Keratinocyte (primary cell): ENCODE measurements around the gene UPF3B. TPM values are rescaled to one million over a fixed set of nuclear protein-coding genes. Genes with fewer than 3 reads are reported as not detected.

Experiments used
- DNase-seq: peaks from one replicate; pipeline ENCODE4 v3.0.0-alpha.2; 2011; ENCODE audit warnings: low read depth, missing footprints, low spot score
- FAIRE-seq: peaks from 2 replicates; lab custom pipeline; 2011; peaks lifted over from hg19 to GRCh38; lab: Jason Lieb, UNC
- H2AFZ ChIP-seq: 2 replicates; pipeline ENCODE4 v1.6.0; 2012; ENCODE audit warnings: low read length, control low read depth, inconsistent platforms; ENCODE audit not compliant: control insufficient read depth
- H3K27ac ChIP-seq: 2 replicates; pipeline ENCODE4 v1.5.1; 2011; ENCODE audit warnings: low read length; ENCODE audit not compliant: control insufficient read depth, insufficient read depth
- H3K27me3 ChIP-seq: 3 replicates; pipeline ENCODE4 v1.6.0; 2011; ENCODE audit warnings: low read length; ENCODE audit not compliant: control insufficient read depth, insufficient read depth; ENCODE audit errors: extremely low read depth
- H3K36me3 ChIP-seq, 2 experiments: 2 replicates in 1 of 2; 3 replicates in 1 of 2; pipeline ENCODE4 v1.5.1; 2011; ENCODE audit warnings: low read length in 2 of 2, mild to moderate bottlenecking in 1 of 2; ENCODE audit not compliant: control insufficient read depth in 2 of 2, insufficient read depth in 2 of 2; ENCODE audit errors: extremely low read depth in 1 of 2
- H3K4me1 ChIP-seq: 3 replicates; pipeline ENCODE4 v1.5.1; 2011; ENCODE audit warnings: low read length; ENCODE audit not compliant: control insufficient read depth, insufficient read depth; ENCODE audit errors: extremely low read depth
- H3K4me2 ChIP-seq: 3 replicates; pipeline ENCODE4 v1.6.0; 2011; ENCODE audit warnings: low read depth, low read length; ENCODE audit not compliant: control insufficient read depth, insufficient read depth; ENCODE audit errors: extremely low read depth
- H3K4me3 ChIP-seq, 3 experiments: fragments of 200-600 bp in 1 of 3; sonication (generic) in 1 of 3; 2 replicates in 2 of 3; 3 replicates in 1 of 3; pipeline ENCODE4 v1.5.1; 2011 to 2016; ENCODE audit warnings: low read length in 3 of 3, mild to moderate bottlenecking in 3 of 3, control low read depth in 2 of 3, inconsistent platforms in 1 of 3, low read depth in 1 of 3, mixed read lengths in 1 of 3, mixed run types in 1 of 3, moderate library complexity in 1 of 3; ENCODE audit not compliant: control insufficient read depth in 2 of 3, insufficient read depth in 2 of 3; ENCODE audit errors: extremely low read depth in 1 of 3
- H3K79me2 ChIP-seq: 2 replicates; pipeline ENCODE4 v1.6.0; 2012; ENCODE audit warnings: low read length; ENCODE audit not compliant: control insufficient read depth, insufficient read depth
- H3K9ac ChIP-seq: 3 replicates; pipeline ENCODE4 v1.6.0; 2011; ENCODE audit warnings: low read length; ENCODE audit not compliant: control insufficient read depth, insufficient read depth; ENCODE audit errors: extremely low read depth
- H3K9me1 ChIP-seq: 3 replicates; pipeline ENCODE4 v1.6.0; 2011; ENCODE audit warnings: low read length; ENCODE audit not compliant: control insufficient read depth, insufficient read depth; ENCODE audit errors: extremely low read depth
- H3K9me3 ChIP-seq: 2 replicates; pipeline ENCODE4 v1.5.1; 2012; ENCODE audit warnings: low read depth, low read length; ENCODE audit not compliant: control insufficient read depth
- H4K20me1 ChIP-seq: 3 replicates; pipeline ENCODE4 v1.6.0; 2011; ENCODE audit warnings: low read length; ENCODE audit not compliant: control insufficient read depth, insufficient read depth; ENCODE audit errors: extremely low read depth
- EZH2 ChIP-seq: IDR thresholded peaks from one replicate; pipeline ENCODE4 v1.6.1; 2012; ENCODE audit warnings: inconsistent platforms, mild to moderate bottlenecking, low read length, moderate library complexity
- dilution Hi-C: fragments of 300-500 bp; cut with MboI; formaldehyde crosslinking; loops from one replicate; pipeline ENCODE4 v1.7.0; 2020; ENCODE audit warnings: low sequenced_read_pairs; ENCODE audit not compliant: extremely low pct_ligation_motif_present
- polyA plus RNA-seq, 5 experiments: library from polyadenylated mRNA; depleted of rRNA in 3 of 5; stranded (reverse) in 3 of 5; stranded (forward) in 1 of 5; unstranded in 1 of 5; fragments of >200 nt; gene quantifications; 1 replicate in 1 of 5; 2 replicates in 3 of 5; 3 replicates in 1 of 5; pipeline versions ENCODE4 v1.2.1 to v1.2.3, GENCODE V29; 2011 to 2012; ENCODE audit warnings: missing spikeins in 2 of 5, low read depth in 1 of 5, low replicate concordance in 1 of 5
- small RNA-seq, 3 experiments: library from RNA; depleted of rRNA; stranded (forward); fragments of <200 nt; gene quantifications; one replicate each; pipeline ENCODE3, GENCODE V24; 2012; ENCODE audit warnings: low read depth in 3 of 3, low replicate concordance in 1 of 3; ENCODE audit not compliant: insufficient read length in 3 of 3
- TF ChIP-seq, protein P1 (sequence below), 3 experiments: IDR thresholded peaks in 1 of 3; conservative IDR thresholded peaks in 1 of 3; optimal IDR thresholded peaks in 1 of 3; 2 replicates in 2 of 3; 3 replicates in 1 of 3; pipeline versions ENCODE3 to v1.5.1; 2011; ENCODE audit warnings: low read length in 3 of 3, mild to moderate bottlenecking in 3 of 3, moderate library complexity in 2 of 3, control low read depth in 1 of 3, inconsistent platforms in 1 of 3; ENCODE audit not compliant: insufficient read depth in 2 of 3; ENCODE audit errors: extremely low read depth in 1 of 3

UPF3B gene
- polyA plus RNA-seq, 1 donor (not counting 4 experiments of a cell fraction or from before 2014, with no cell fraction given), result 9.5 TPM

DNA sequence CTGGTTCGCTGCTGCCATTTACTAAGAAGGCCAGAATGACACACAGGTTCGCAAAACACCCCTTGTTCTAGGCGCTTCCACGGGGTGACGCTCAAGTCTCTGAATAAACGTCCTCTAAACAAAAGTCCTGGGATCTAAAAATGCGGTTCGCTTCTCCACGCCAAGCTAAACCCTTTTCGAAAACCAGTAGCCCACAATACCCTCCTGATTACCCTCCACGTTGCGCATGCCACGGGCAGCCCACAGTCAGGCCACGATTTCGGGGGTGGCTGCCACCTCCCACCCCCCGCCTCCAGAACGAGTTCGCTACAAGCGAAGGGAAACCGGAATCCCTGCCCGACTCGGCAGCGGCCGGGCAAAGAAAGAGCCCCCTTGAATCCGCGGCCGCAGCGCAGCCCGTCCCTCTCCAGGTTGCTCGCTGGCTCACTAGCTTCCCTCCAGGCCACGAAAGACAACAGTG is 61.8 kb downstream of the UPF3B start:
- Histone ChIP-seq H3K4me3 (peak overlapping the region; percentile 68 to 80 (median 74)), H2AFZ (no peak overlapping the region), H3K9ac (peak overlapping the region; percentile 83), H4K20me1 (peaks cover 17% of the 10 kb centered on the region), H3K4me1 (peaks cover 9% of the 10 kb centered on the region), H3K36me3 (peaks cover 1 to 11% of the 10 kb centered on the region in 2 experiments), H3K9me3 (no peaks in the 10 kb centered on the region), H3K79me2 (peaks cover 48% of the 10 kb centered on the region), H3K4me2 (peak overlapping the region; percentile 71), H3K27me3 (no peaks in the 10 kb centered on the region), H3K9me1 (no peaks in the 10 kb centered on the region), H3K27ac (peak overlapping the region; percentile 83)
- no peak for FAIRE-seq
- DNase-seq, result no peak
- TF ChIP-seq, protein P1, sequence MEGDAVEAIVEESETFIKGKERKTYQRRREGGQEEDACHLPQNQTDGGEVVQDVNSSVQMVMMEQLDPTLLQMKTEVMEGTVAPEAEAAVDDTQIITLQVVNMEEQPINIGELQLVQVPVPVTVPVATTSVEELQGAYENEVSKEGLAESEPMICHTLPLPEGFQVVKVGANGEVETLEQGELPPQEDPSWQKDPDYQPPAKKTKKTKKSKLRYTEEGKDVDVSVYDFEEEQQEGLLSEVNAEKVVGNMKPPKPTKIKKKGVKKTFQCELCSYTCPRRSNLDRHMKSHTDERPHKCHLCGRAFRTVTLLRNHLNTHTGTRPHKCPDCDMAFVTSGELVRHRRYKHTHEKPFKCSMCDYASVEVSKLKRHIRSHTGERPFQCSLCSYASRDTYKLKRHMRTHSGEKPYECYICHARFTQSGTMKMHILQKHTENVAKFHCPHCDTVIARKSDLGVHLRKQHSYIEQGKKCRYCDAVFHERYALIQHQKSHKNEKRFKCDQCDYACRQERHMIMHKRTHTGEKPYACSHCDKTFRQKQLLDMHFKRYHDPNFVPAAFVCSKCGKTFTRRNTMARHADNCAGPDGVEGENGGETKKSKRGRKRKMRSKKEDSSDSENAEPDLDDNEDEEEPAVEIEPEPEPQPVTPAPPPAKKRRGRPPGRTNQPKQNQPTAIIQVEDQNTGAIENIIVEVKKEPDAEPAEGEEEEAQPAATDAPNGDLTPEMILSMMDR (optimal IDR thresholded peaks at IDR 0.05 in 1 of 3, IDR thresholded peaks at IDR 0.05 in 1 of 3, conservative IDR thresholded peaks at IDR 0.05 in 1 of 3; ENCODE audit: extremely low read depth in 1 of 3, insufficient read depth in 2 of 3, low read length in 3 of 3), result no peak
- TF ChIP-seq EZH2, result no peak
- dilution Hi-C loops, result no loop called here

DNA sequence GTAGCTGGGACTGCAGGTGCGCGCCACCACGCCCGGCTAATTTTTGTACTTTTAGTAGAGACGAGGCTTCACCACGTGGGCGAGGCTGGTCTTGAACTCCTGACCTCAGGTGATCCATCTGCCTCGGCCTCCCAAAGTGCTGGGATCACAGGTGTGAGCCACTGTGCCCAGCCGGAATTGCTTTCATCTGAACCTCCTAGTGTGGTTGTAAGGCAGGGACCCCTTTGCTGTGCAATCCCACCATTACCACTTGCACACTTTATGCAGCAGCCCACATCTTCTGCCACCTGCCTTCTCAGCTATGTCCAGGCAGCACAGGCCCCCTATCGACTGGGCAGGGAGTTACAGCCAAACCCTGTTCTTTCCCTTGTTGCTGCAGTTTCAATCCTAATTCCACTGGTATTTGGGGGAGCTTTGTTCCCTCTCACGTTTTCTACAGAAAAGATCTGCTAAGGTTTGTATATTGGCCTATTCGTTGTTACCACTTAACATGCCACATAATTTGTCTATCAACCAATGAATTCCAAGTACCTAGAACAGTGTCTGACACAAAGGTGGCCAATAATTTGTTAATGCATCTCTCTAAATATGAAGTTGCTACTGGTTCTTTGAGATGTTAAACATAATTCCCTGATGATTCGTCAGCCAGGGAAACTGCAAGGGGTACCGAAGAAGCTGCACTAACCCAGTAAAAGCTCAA is 67.9 kb downstream of the UPF3B start:
- TF ChIP-seq, protein P1 (optimal IDR thresholded peaks at IDR 0.05 in 1 of 3, IDR thresholded peaks at IDR 0.05 in 1 of 3, conservative IDR thresholded peaks at IDR 0.05 in 1 of 3; ENCODE audit: extremely low read depth in 1 of 3, insufficient read depth in 2 of 3, low read length in 3 of 3), result peak; percentile 54 to 61 (median 54)
- TF ChIP-seq EZH2, result no peak
- Histone ChIP-seq H4K20me1 (peaks cover 16% of the 10 kb centered on the region), H2AFZ (no peak overlapping the region), H3K4me3 (no peak overlapping the region), H3K4me2 (no peak overlapping the region), H3K79me2 (peaks cover 36% of the 10 kb centered on the region), H3K36me3 (peaks cover 7 to 11% of the 10 kb centered on the region in 2 experiments), H3K27me3 (no peaks in the 10 kb centered on the region), H3K9me3 (no peaks in the 10 kb centered on the region), H3K9ac (no peak overlapping the region), H3K4me1 (peaks cover 9% of the 10 kb centered on the region), H3K27ac (no peak overlapping the region), H3K9me1 (no peaks in the 10 kb centered on the region)
- DNase-seq, result no peak
- dilution Hi-C loops, result no loop called here
- FAIRE-seq, result no peak

Small RNA genes lying within 50 kb of the gene (small RNA-seq; reads per million reads assigned to genes)
- gene SNORA69, result 0.33 to 5.0 (median 0.67) reads per million in 3 experiments

Other genes starting within 250 kb of the UPF3B start
- gene NKRF, start 246.5 kb downstream of the UPF3B start, polyA plus RNA-seq, result 6.8 to 11.0 TPM (median 10.6 TPM) in 3 replicates
- gene SEPTIN6, start 159.8 kb downstream of the UPF3B start, polyA plus RNA-seq, result 9.8 to 14.0 TPM (median 12.6 TPM) in 3 replicates
- 0.05 TPM in 2 of 3 replicates, not detected in the other for gene SOWAHD, start 94.4 kb downstream of the UPF3B start, polyA plus RNA-seq
- gene RPL39, start 61.3 kb downstream of the UPF3B start, polyA plus RNA-seq, result 2,139 to 2,988 TPM (median 2,842 TPM) in 3 replicates
- gene RNF113A, start 18.8 kb upstream of the UPF3B start, polyA plus RNA-seq, result 8.4 to 11.6 TPM (median 10.5 TPM) in 3 replicates
- 150 to 282 TPM (median 207 TPM) in 3 replicates for gene NDUFA1, start 18.9 kb upstream of the UPF3B start, polyA plus RNA-seq
- gene AKAP14, start 42.9 kb upstream of the UPF3B start, polyA plus RNA-seq, result not detected in 3 replicates
- gene NKAP, start 90.8 kb upstream of the UPF3B start, polyA plus RNA-seq, result 2.3 to 4.6 TPM (median 3.1 TPM) in 3 replicates
- 0.03 TPM in 1 of 3 replicates, not detected in the others for gene RHOXF2B, start 224.7 kb upstream of the UPF3B start, polyA plus RNA-seq